Mesendoderm (in vitro differentiated cells): ENCODE measurements around the gene NME8.

Experiments
- DNase-seq: peaks from one replicate; pipeline ENCODE4 v3.0.0; 2013
- H2AK5ac ChIP-seq: 2 replicates; pipeline ENCODE4 v1.6.1; 2013; ENCODE audit warnings: low read length, inconsistent platforms
- H2BK120ac ChIP-seq: 2 replicates; pipeline ENCODE4 v1.6.1; 2013; ENCODE audit warnings: low read depth, mild to moderate bottlenecking, low read length, moderate library complexity, mixed read lengths
- H2BK15ac ChIP-seq: replicated peaks from 2 replicates; pipeline ENCODE4 v1.6.1; 2013; ENCODE audit warnings: low read depth, mild to moderate bottlenecking, moderate library complexity
- H2BK5ac ChIP-seq: 2 replicates; pipeline ENCODE4 v1.6.1; 2013; ENCODE audit warnings: low read length, inconsistent platforms
- H3K18ac ChIP-seq: 2 replicates; pipeline ENCODE4 v1.6.1; 2013; ENCODE audit warnings: mild to moderate bottlenecking, low read length, mixed read lengths
- H3K23ac ChIP-seq: one replicate; pipeline ENCODE4 v1.6.1; 2013; ENCODE audit warnings: low read length
- H3K27ac ChIP-seq: 2 replicates; pipeline ENCODE4 v1.5.1; 2013; ENCODE audit warnings: low read depth, mild to moderate bottlenecking, inconsistent platforms, low read length, moderate library complexity
- H3K27me3 ChIP-seq: 2 replicates; pipeline ENCODE4 v1.6.1; 2013; ENCODE audit warnings: low read length, control low read depth, mild to moderate bottlenecking, inconsistent platforms; ENCODE audit not compliant: insufficient read depth, poor library complexity
- H3K36me3 ChIP-seq: 2 replicates; pipeline ENCODE4 v1.6.1; 2013; ENCODE audit warnings: low read length, inconsistent platforms; ENCODE audit not compliant: control insufficient read depth, insufficient read depth
- H3K4ac ChIP-seq: one replicate; pipeline ENCODE4 v1.6.1; 2013; ENCODE audit warnings: low read depth, mild to moderate bottlenecking, low read length, moderate library complexity
- H3K4me1 ChIP-seq: 2 replicates; pipeline ENCODE4 v1.6.1; 2013; ENCODE audit warnings: low read depth, low read length, inconsistent platforms; ENCODE audit not compliant: control insufficient read depth
- H3K4me2 ChIP-seq: 2 replicates; pipeline ENCODE4 v1.6.1; 2013; ENCODE audit warnings: low read length
- H3K4me3 ChIP-seq: 2 replicates; pipeline ENCODE4 v1.5.1; 2013; ENCODE audit warnings: mild to moderate bottlenecking, low read length
- H3K56ac ChIP-seq: one replicate; pipeline ENCODE4 v1.6.1; 2013; ENCODE audit warnings: low read length
- H3K79me1 ChIP-seq: 2 replicates; pipeline ENCODE4 v1.6.1; 2013; ENCODE audit warnings: low read length, inconsistent platforms
- H3K79me2 ChIP-seq: 2 replicates; pipeline ENCODE4 v1.6.1; 2013; ENCODE audit warnings: mild to moderate bottlenecking, low read length; ENCODE audit not compliant: control insufficient read depth, insufficient read depth
- H3K9ac ChIP-seq: 2 replicates; pipeline ENCODE4 v1.6.1; 2013; ENCODE audit warnings: low read length, inconsistent platforms
- H4K5ac ChIP-seq: one replicate; pipeline ENCODE4 v1.6.1; 2013; ENCODE audit warnings: low read length
- H4K8ac ChIP-seq: one replicate; pipeline ENCODE4 v1.6.1; 2013; ENCODE audit warnings: low read depth, mild to moderate bottlenecking, control low read depth, low read length, moderate library complexity
- WGBS: extraction: QIAGEN DNeasy Blood & Tissue Kit; methylation state at CpG from one replicate; pipeline ENCODE4 v1.1.7; 2013; ENCODE audit warnings: low lambda C conversion rate, missing lambda C conversion rate; ENCODE audit not compliant: insufficient coverage; ENCODE audit errors: extremely low coverage; 5-methylcytosine and 5-hydroxymethylcytosine counted together

The NME8 gene

DNA sequence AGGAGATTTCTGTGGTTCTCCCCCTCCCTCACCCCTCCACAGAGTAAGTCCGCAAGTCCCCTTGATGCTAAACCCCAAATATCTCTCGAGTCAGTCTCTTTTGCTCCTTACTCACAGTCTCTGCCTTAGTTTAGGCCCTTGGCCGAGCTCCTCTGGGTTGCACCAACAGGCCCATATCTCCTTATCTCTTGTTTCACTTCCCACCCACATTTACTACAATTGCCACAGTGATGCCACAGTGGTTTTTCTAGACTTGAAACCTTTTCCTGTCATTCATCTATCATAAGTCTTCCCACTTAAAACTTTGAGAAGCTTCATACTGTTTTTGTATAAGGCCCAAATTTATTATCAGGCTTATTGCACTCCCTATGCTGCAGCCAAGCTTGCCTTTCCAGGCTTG lies 23.4 kb upstream of the NME8 start:
- H4K8ac ChIP-seq = no peak overlapping the region
- no peak overlapping the region for H3K4me3 ChIP-seq
- H3K4me2 ChIP-seq = no peak overlapping the region
- no peak overlapping the region for H2AK5ac ChIP-seq
- H2BK120ac ChIP-seq = no peak overlapping the region
- H4K5ac ChIP-seq = no peak overlapping the region
- no peaks in the 10 kb centered on the region for H3K4me1 ChIP-seq
- no peak overlapping the region for H3K56ac ChIP-seq
- H3K9ac ChIP-seq = no peak overlapping the region
- no peak overlapping the region for H3K4ac ChIP-seq
- DNase-seq = no peak
- WGBS = no CpG with 5 or more reads among the region's 3 CpGs
- no peaks in the 10 kb centered on the region for H3K79me2 ChIP-seq
- no peaks in the 10 kb centered on the region for H3K79me1 ChIP-seq
- no peak overlapping the region for H2BK5ac ChIP-seq
- H3K23ac ChIP-seq = no peak overlapping the region
- no peak overlapping the region for H2BK15ac ChIP-seq
- no peak overlapping the region for H3K27ac ChIP-seq
- H3K18ac ChIP-seq = no peak overlapping the region
- no peaks in the 10 kb centered on the region for H3K36me3 ChIP-seq
- no peaks in the 10 kb centered on the region for H3K27me3 ChIP-seq

DNA sequence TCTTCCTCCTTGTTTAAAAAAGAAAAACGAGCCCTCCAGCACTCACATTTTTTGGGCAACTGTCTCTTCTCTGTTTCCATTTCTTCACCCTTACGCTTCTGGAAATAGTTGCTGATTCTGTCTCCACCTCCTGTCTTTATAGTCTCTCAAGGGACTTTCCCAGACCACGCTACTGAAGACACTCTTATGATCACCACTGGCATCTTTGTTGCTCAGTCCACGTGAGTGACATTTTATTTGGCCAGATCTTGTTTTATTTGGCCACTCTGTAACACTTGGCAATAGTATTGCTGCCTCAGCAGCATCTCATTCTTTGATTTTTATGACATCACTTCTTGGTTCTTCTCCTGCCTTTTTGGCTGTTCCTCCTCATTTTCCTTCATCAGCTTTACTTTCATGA lies 21.6 kb upstream of the NME8 start:
- no peaks in the 10 kb centered on the region for H3K27me3 ChIP-seq

DNA sequence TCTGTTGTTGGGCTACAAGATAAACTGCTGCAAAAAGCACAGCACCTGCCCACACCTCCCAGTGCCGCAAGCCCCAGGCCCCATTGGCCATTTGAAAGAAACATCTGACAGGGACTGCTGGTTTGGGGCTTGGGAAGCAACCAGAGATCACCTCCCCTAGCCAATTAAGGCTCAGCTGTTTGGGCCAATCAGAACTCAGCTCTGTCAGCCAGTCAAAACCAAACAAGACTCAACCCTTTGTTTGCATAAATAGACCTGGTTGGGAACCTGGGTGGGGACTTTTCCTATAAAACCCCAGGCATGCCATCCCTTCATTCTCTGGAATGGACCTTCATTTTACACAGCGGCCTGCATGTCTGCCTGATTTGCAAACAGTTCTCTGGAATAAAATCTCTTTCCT lies 17.2 kb upstream of the NME8 start:
- peak; percentile 46 for DNase-seq

More for the DNA sequence above, 21.6 kb upstream of the NME8 start:
- H3K79me2 ChIP-seq = no peaks in the 10 kb centered on the region
- no peak overlapping the region for H4K8ac ChIP-seq
- no peak overlapping the region for H2BK15ac ChIP-seq
- H3K23ac ChIP-seq = no peak overlapping the region
- H3K4me2 ChIP-seq = no peak overlapping the region
- no peak overlapping the region for H3K27ac ChIP-seq
- no peak overlapping the region for H3K4me3 ChIP-seq
- no peak overlapping the region for H3K18ac ChIP-seq
- no peaks in the 10 kb centered on the region for H3K36me3 ChIP-seq
- no peak for DNase-seq
- H3K4me1 ChIP-seq = no peaks in the 10 kb centered on the region
- WGBS = no CpG with 5 or more reads among the region's 4 CpGs
- no peaks in the 10 kb centered on the region for H3K79me1 ChIP-seq
- H2BK5ac ChIP-seq = no peak overlapping the region
- no peak overlapping the region for H3K56ac ChIP-seq
- no peak overlapping the region for H3K9ac ChIP-seq
- no peak overlapping the region for H2BK120ac ChIP-seq
- H4K5ac ChIP-seq = no peak overlapping the region
- no peak overlapping the region for H3K4ac ChIP-seq
- H2AK5ac ChIP-seq = no peak overlapping the region

GRCh38 chr7:37832194-37832593 lies 16.2 kb upstream of the NME8 start:
- no peak overlapping the region for H3K56ac ChIP-seq
- H3K79me1 ChIP-seq = no peaks in the 10 kb centered on the region
- peaks cover 1% of the 10 kb centered on the region for H3K4me1 ChIP-seq
- H2BK120ac ChIP-seq = no peak overlapping the region
- no peaks in the 10 kb centered on the region for H3K36me3 ChIP-seq
- H3K9ac ChIP-seq = no peak overlapping the region
- H2BK15ac ChIP-seq = no peak overlapping the region
- no peak overlapping the region for H3K4me2 ChIP-seq
- no peaks in the 10 kb centered on the region for H3K79me2 ChIP-seq
- H3K27ac ChIP-seq = no peak overlapping the region
- H4K5ac ChIP-seq = no peak overlapping the region
- no peak overlapping the region for H4K8ac ChIP-seq
- no peak overlapping the region for H3K4ac ChIP-seq
- H2BK5ac ChIP-seq = no peak overlapping the region
- H3K27me3 ChIP-seq = no peaks in the 10 kb centered on the region
- no peak overlapping the region for H3K18ac ChIP-seq
- H2AK5ac ChIP-seq = no peak overlapping the region
- no CpG with 5 or more reads among the region's 4 CpGs for WGBS
- H3K23ac ChIP-seq = no peak overlapping the region
- H3K4me3 ChIP-seq = no peak overlapping the region
- DNase-seq = no peak

More for the DNA sequence above, 17.2 kb upstream of the NME8 start:
- Histone ChIP-seq H3K79me2 (no peaks in the 10 kb centered on the region), H2BK120ac (no peak overlapping the region), H2AK5ac (no peak overlapping the region), H3K4me3 (no peak overlapping the region), H4K5ac (no peak overlapping the region), H2BK5ac (no peak overlapping the region), H3K18ac (no peak overlapping the region), H3K4me1 (peaks cover 1% of the 10 kb centered on the region), H3K4me2 (no peak overlapping the region), H2BK15ac (no peak overlapping the region), H3K9ac (no peak overlapping the region), H3K27ac (no peak overlapping the region), H3K4ac (no peak overlapping the region), H4K8ac (no peak overlapping the region), H3K27me3 (no peaks in the 10 kb centered on the region), H3K56ac (no peak overlapping the region), H3K79me1 (no peaks in the 10 kb centered on the region), H3K36me3 (no peaks in the 10 kb centered on the region), H3K23ac (no peak overlapping the region)
- WGBS = no CpG with 5 or more reads among the region's 2 CpGs

- no peaks in the 10 kb centered on the region for H3K79me1 ChIP-seq
- no peak overlapping the region for H3K4me2 ChIP-seq
- no peak overlapping the region for H2BK5ac ChIP-seq
- peak overlapping the region; percentile 16 for H4K5ac ChIP-seq
- no peaks in the 10 kb centered on the region for H3K79me2 ChIP-seq
- H3K23ac ChIP-seq = no peak overlapping the region
- no peak overlapping the region for H3K27ac ChIP-seq
- H3K36me3 ChIP-seq = no peaks in the 10 kb centered on the region
- WGBS = no CpG with 5 or more reads among the region's 21 CpGs
- no peak overlapping the region for H3K4ac ChIP-seq
- H3K18ac ChIP-seq = no peak overlapping the region
- no peak overlapping the region for H3K9ac ChIP-seq
- no peak overlapping the region for H3K56ac ChIP-seq
- no peak overlapping the region for H2AK5ac ChIP-seq
- no peaks in the 10 kb centered on the region for H3K27me3 ChIP-seq
- H2BK120ac ChIP-seq = no peak overlapping the region
- no peak overlapping the region for H3K4me3 ChIP-seq
- peaks cover 1% of the 10 kb centered on the region for H3K4me1 ChIP-seq
- peak; percentile 61 for DNase-seq
- no peak overlapping the region for H4K8ac ChIP-seq
- H2BK15ac ChIP-seq = no peak overlapping the region
Observed at GRCh38 chr7:37833107-37833817, 15.1 kb upstream of the NME8 start.

DNA sequence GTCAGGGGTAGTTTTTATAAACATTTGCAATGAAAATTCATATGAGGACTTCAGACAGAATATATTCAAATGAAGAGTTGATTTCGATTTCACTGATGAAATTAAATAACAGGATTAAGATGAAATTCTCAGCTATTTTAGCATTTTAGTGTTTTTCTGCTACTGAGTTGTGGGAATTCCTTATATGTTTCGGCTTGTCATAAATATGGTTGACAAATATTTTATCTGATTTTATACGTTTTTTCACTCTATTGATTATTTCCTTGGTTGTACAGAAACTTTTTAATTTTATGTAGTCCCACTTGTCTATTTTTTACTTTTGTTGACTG lies 14.6 kb upstream of the NME8 start:
- no peaks in the 10 kb centered on the region for H3K79me2 ChIP-seq
- no peak overlapping the region for H2AK5ac ChIP-seq
- no peak for DNase-seq
- H4K8ac ChIP-seq = no peak overlapping the region
- H3K4ac ChIP-seq = no peak overlapping the region
- no peaks in the 10 kb centered on the region for H3K79me1 ChIP-seq
- no peak overlapping the region for H3K18ac ChIP-seq
- no peak overlapping the region for H3K27ac ChIP-seq
- H3K4me1 ChIP-seq = peaks cover 1% of the 10 kb centered on the region
- no peak overlapping the region for H3K4me3 ChIP-seq
- no peak overlapping the region for H2BK15ac ChIP-seq
- H4K5ac ChIP-seq = no peak overlapping the region
- WGBS = no CpG with 5 or more reads among the region's 3 CpGs
- no peak overlapping the region for H3K4me2 ChIP-seq
- no peak overlapping the region for H3K23ac ChIP-seq
- H3K9ac ChIP-seq = no peak overlapping the region
- no peaks in the 10 kb centered on the region for H3K36me3 ChIP-seq
- no peak overlapping the region for H3K56ac ChIP-seq
- no peak overlapping the region for H2BK5ac ChIP-seq
- no peak overlapping the region for H2BK120ac ChIP-seq
- no peaks in the 10 kb centered on the region for H3K27me3 ChIP-seq
